Uterus (tissue), 2 donors: ENCODE measurements around the gene TPI1.

Experiments
- CTCF ChIP-seq, 4 experiments: fragments of 200-600 bp in 2 of 4; fragments of 450-650 bp in 2 of 4; sonication (generic) in 2 of 4; IDR thresholded peaks; one replicate each; pipeline ENCODE4 v1.5.1; 2016 to 2019; ENCODE audit warnings: antibody characterized with exemption in 4 of 4, mild to moderate bottlenecking in 2 of 4, moderate library complexity in 1 of 4
- POLR2A ChIP-seq, 2 donors: fragments of 450-650 bp; IDR thresholded peaks; one replicate each; pipeline ENCODE4 v1.6.1; 2016; ENCODE audit warnings: antibody characterized with exemption in 2 of 2, mild to moderate bottlenecking in 1 of 2, moderate library complexity in 1 of 2

- TF ChIP-seq CTCF (IDR thresholded peaks at IDR 0.05), result peak in 2 of 4 experiments; percentile 2 to 24
- TF ChIP-seq POLR2A (IDR thresholded peaks at IDR 0.05), result peak in 1 of 2 donors; percentile 40
Measured at GRCh38 chr12:6827982-6828780, 39.1 kb upstream of the TPI1 start, which contains the start of gene P3H3.
